GM12892 (cell line): ENCODE data around the gene PBX1.

Experiments used
- POLR2A ChIP-seq: IDR thresholded peaks from 2 replicates; pipeline ENCODE4 v1.6.1; 2011; ENCODE audit warnings: low read depth, low read length, control low read depth
- POLR2AphosphoS5 ChIP-seq: IDR thresholded peaks from 2 replicates; pipeline ENCODE4 v1.6.1; 2011; ENCODE audit warnings: low read depth, low read length, control low read depth
- TAF1 ChIP-seq: IDR thresholded peaks from 2 replicates; pipeline ENCODE4 v1.6.1; 2011; ENCODE audit warnings: low read depth, mild to moderate bottlenecking, control low read depth, low read length, borderline replicate concordance

DNA sequence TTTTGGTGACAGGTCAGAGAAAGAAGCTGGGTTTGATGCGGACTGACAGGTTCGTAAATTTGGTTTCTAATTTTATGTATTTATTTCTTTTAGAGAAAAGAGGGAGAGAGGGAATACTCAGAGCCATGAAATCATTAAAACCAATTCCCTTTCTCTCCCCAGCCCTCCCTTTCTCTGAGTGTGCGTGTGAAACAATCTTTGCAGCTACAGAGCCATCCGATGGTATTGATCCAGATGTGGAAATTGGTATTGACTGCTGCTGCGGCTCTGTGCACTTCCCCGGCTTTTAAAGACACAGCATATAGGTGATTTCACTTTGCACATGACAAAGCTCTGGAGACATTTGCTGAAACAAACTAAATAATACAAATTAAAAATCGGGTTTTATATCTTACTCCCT lies 42.4 kb upstream of the PBX1 start:
- no peak for TF ChIP-seq POLR2AphosphoS5
- TF ChIP-seq POLR2A = no peak
- no peak for TF ChIP-seq TAF1
